LNCaP clone FGC (cell line): Measurements from ENCODE around the gene AKAP7.

ENCODE experiments used
- DNase-seq: peaks from one replicate; pipeline ENCODE4 v3.0.0-alpha.2; 2011; ENCODE audit warnings: low read depth
- H3K4me3 ChIP-seq: 2 replicates; pipeline ENCODE4 v1.5.1; 2011; ENCODE audit warnings: mild to moderate bottlenecking, low read depth, low read length, control low read depth
- CTCF ChIP-seq: IDR thresholded peaks from 2 replicates; pipeline ENCODE4 v1.5.1; 2012; ENCODE audit warnings: mild to moderate bottlenecking; ENCODE audit not compliant: control insufficient read depth, insufficient read depth; ENCODE audit errors: extremely low read depth

AKAP7 gene

GRCh38 chr6:131223416-131223815 lies 88.1 kb downstream of the AKAP7 start:
- no peak for DNase-seq
- H3K4me3 ChIP-seq: no peak overlapping the region
- TF ChIP-seq CTCF: no peak

GRCh38 chr6:131225127-131225526 lies 89.9 kb downstream of the AKAP7 start:
- no peak for TF ChIP-seq CTCF
- no peak overlapping the region for H3K4me3 ChIP-seq
- no peak for DNase-seq

GRCh38 chr6:131225959-131226358 lies 90.7 kb downstream of the AKAP7 start:
- no peak for TF ChIP-seq CTCF
- no peak overlapping the region for H3K4me3 ChIP-seq
- DNase-seq: peak; percentile 88

- H3K4me3 ChIP-seq: no peak overlapping the region
- no peak for TF ChIP-seq CTCF
- no peak for DNase-seq
Observed at GRCh38 chr6:131226459-131227157, 91.3 kb downstream of the AKAP7 start.

- DNase-seq: no peak
- H3K4me3 ChIP-seq: no peak overlapping the region
- TF ChIP-seq CTCF: no peak
Observed at GRCh38 chr6:131227158-131227543, 91.9 kb downstream of the AKAP7 start.

- no peak for TF ChIP-seq CTCF
- DNase-seq: no peak
- H3K4me3 ChIP-seq: no peak overlapping the region
Observed at GRCh38 chr6:131231103-131231502, 95.8 kb downstream of the AKAP7 start.

- DNase-seq: no peak
- TF ChIP-seq CTCF: no peak
- no peak overlapping the region for H3K4me3 ChIP-seq
Observed at GRCh38 chr6:131231891-131232290, 96.6 kb downstream of the AKAP7 start.
